HepG2 (cell line): Measurements from ENCODE around the gene C1R. TPM values are rescaled to one million over a fixed set of nuclear protein-coding genes. Genes with fewer than 3 reads are reported as not detected.

ENCODE experiments used
- AKAP8 ChIP-seq: sonication (generic); formaldehyde crosslinking; IDR thresholded peaks from 2 replicates; pipeline ENCODE4 v1.5.1; 2020; ENCODE audit warnings: mild to moderate bottlenecking, missing genetic modification reagents
- BORCS8-MEF2B ChIP-seq: sonication (generic); formaldehyde crosslinking; IDR thresholded peaks from 2 replicates; pipeline ENCODE4 v1.8.0; 2022; ENCODE audit warnings: mild to moderate bottlenecking, missing genetic modification reagents
- NFE2L2 ChIP-seq: fragments of 150-350 bp; IDR thresholded peaks from 2 replicates; pipeline ENCODE4 v1.6.1; 2014; ENCODE audit warnings: low read length
- PRDM10 ChIP-seq: sonication (generic); formaldehyde crosslinking; IDR thresholded peaks from 2 replicates; pipeline ENCODE4 v1.4.0; 2020; ENCODE audit warnings: low read depth, missing genetic modification reagents
- PTBP1 ChIP-seq: fragments of 200-400 bp; formaldehyde crosslinking; IDR thresholded peaks from 2 replicates; pipeline ENCODE4 v1.6.1; 2018; ENCODE audit warnings: low read length, low read depth; ENCODE audit not compliant: poor library complexity, severe bottlenecking
- SP5 ChIP-seq: IDR thresholded peaks from 2 replicates; pipeline ENCODE4 v1.6.1; 2016; ENCODE audit warnings: low read depth, borderline replicate concordance
- YY1 ChIP-seq: IDR thresholded peaks from 2 replicates; pipeline ENCODE4 v1.6.1; 2011; ENCODE audit warnings: low read length, low read depth, moderate library complexity, mild to moderate bottlenecking; ENCODE audit not compliant: insufficient read depth, insufficient replicate concordance
- ZBTB34 ChIP-seq: sonication (generic); formaldehyde crosslinking; IDR thresholded peaks from 2 replicates; pipeline ENCODE4 v1.8.0; 2022; ENCODE audit warnings: mild to moderate bottlenecking, missing genetic modification reagents
- ZNF256 ChIP-seq: sonication (generic); formaldehyde crosslinking; conservative IDR thresholded peaks from 2 replicates; pipeline ENCODE4 v1.4.0; 2020; ENCODE audit warnings: missing genetic modification reagents
- ZNF577 ChIP-seq: sonication (generic); formaldehyde crosslinking; IDR thresholded peaks from 2 replicates; pipeline ENCODE4 v1.4.0; 2020; ENCODE audit warnings: mild to moderate bottlenecking, low read depth, missing genetic modification reagents, borderline replicate concordance
- ZNF724P ChIP-seq: sonication (generic); formaldehyde crosslinking; IDR thresholded peaks from 2 replicates; pipeline ENCODE4 v1.8.0; 2022; ENCODE audit warnings: missing genetic modification reagents, borderline replicate concordance
- polyA plus RNA-seq, 8 experiments: library from polyadenylated mRNA; depleted of rRNA in 3 of 8; stranded (reverse) in 7 of 8; unstranded in 1 of 8; fragments of >200 nt; fragmentation: Illumina TruSeq in 4 of 8; extraction: Trizol in 4 of 8; gene quantifications; 2 replicates each; pipeline versions ENCODE4 v1.2.1 to v1.2.3, GENCODE V29; 2011 to 2016; ENCODE audit warnings: low read depth in 4 of 8, missing spikeins in 1 of 8, mixed read lengths in 1 of 8; ENCODE audit not compliant: insufficient read depth in 1 of 8
- total RNA-seq, 5 experiments: library from RNA; depleted of rRNA; stranded (reverse); fragments of >200 nt; fragmentation: Illumina TruSeq; extraction: Trizol; gene quantifications; 2 replicates each; pipeline ENCODE4 v1.2.3, GENCODE V29; 2016; ENCODE audit warnings: low read depth in 1 of 5
- TF ChIP-seq, protein P1 (sequence below): sonication (generic); formaldehyde crosslinking; IDR thresholded peaks from 2 replicates; pipeline ENCODE4; 2020; ENCODE audit warnings: missing genetic modification reagents, mild to moderate bottlenecking, borderline replicate concordance
- TF ChIP-seq, protein P2 (sequence below): sonication (generic); formaldehyde crosslinking; IDR thresholded peaks from 2 replicates; pipeline ENCODE4 v1.4.0; 2020; ENCODE audit warnings: missing genetic modification reagents, borderline replicate concordance
- TF ChIP-seq, protein P3 (sequence below): sonication (generic); formaldehyde crosslinking; IDR thresholded peaks from 2 replicates; pipeline ENCODE4 v1.4.0; 2020; ENCODE audit warnings: mild to moderate bottlenecking, missing genetic modification reagents
- TF ChIP-seq, protein P4 (sequence below): sonication (generic); formaldehyde crosslinking; IDR thresholded peaks from 2 replicates; pipeline ENCODE4 v1.8.1; 2023; ENCODE audit warnings: missing genetic modification reagents, mild to moderate bottlenecking, borderline replicate concordance

The C1R gene
- total and polyA plus RNA-seq, 2 of the 13 experiments (the other 11 are each of a cell fraction or from before 2014, with no cell fraction given) = 3.5 to 6.5 TPM

DNA sequence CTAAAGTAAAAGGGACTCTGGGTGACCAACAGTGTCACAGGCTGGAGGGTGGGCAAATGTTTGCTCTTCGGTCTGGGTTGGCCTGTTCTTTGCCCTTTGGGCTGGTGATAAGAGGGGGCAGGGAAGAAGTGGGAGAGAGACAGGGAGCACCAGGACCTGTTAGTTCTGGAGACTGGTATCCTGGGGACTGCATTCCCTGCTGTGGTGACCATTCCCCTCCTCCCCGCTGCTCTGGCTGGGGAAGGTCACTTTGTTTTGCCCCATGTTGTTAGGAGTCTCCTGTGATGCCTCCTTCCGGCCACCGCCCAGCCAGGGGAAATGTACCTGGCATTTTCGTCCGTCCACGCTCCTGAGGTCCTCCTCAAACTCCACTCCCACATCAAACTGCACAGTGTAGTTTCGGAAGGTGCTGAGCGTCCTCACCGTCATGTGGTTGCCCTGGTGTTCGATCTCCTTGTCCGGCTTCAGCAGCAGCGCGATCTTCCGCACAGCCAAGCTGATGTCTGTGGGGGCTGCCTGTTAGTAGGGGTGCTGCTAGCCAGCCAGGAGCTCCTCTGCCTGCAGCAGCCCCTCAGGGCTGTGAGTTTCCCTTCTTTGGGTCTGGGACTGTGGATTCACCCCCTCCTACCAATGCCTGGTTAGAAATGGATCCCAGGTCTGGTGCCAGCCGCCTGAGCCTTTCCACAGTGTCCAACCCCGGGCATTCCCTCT lies 35.8 kb upstream of the C1R start (continued):
- TF ChIP-seq, protein P1, sequence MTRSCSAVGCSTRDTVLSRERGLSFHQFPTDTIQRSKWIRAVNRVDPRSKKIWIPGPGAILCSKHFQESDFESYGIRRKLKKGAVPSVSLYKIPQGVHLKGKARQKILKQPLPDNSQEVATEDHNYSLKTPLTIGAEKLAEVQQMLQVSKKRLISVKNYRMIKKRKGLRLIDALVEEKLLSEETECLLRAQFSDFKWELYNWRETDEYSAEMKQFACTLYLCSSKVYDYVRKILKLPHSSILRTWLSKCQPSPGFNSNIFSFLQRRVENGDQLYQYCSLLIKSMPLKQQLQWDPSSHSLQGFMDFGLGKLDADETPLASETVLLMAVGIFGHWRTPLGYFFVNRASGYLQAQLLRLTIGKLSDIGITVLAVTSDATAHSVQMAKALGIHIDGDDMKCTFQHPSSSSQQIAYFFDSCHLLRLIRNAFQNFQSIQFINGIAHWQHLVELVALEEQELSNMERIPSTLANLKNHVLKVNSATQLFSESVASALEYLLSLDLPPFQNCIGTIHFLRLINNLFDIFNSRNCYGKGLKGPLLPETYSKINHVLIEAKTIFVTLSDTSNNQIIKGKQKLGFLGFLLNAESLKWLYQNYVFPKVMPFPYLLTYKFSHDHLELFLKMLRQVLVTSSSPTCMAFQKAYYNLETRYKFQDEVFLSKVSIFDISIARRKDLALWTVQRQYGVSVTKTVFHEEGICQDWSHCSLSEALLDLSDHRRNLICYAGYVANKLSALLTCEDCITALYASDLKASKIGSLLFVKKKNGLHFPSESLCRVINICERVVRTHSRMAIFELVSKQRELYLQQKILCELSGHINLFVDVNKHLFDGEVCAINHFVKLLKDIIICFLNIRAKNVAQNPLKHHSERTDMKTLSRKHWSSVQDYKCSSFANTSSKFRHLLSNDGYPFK (CRISPR knock-in tag) = peak; percentile 59; the same call in 1 of the 2 replicates
- TF ChIP-seq ZNF724P (CRISPR knock-in tag) = no peak
- TF ChIP-seq ZNF577 = no peak
- no peak for TF ChIP-seq ZNF256 (CRISPR knock-in tag)
- TF ChIP-seq AKAP8 (CRISPR knock-in tag) = 0 out of 2 replicates have a peak, but pooled peaks have one; percentile 49
- TF ChIP-seq PRDM10 (CRISPR knock-in tag) = no peak
- no peak for TF ChIP-seq NFE2L2
- peak; percentile 16 for TF ChIP-seq YY1
- TF ChIP-seq BORCS8-MEF2B (CRISPR knock-in tag) = 0 out of 2 replicates have a peak, but pooled peaks have one; percentile 54
- TF ChIP-seq PTBP1 = no peak
- TF ChIP-seq SP5 = peak; percentile 61; the same call in 1 of the 2 replicates
- TF ChIP-seq, protein P2, sequence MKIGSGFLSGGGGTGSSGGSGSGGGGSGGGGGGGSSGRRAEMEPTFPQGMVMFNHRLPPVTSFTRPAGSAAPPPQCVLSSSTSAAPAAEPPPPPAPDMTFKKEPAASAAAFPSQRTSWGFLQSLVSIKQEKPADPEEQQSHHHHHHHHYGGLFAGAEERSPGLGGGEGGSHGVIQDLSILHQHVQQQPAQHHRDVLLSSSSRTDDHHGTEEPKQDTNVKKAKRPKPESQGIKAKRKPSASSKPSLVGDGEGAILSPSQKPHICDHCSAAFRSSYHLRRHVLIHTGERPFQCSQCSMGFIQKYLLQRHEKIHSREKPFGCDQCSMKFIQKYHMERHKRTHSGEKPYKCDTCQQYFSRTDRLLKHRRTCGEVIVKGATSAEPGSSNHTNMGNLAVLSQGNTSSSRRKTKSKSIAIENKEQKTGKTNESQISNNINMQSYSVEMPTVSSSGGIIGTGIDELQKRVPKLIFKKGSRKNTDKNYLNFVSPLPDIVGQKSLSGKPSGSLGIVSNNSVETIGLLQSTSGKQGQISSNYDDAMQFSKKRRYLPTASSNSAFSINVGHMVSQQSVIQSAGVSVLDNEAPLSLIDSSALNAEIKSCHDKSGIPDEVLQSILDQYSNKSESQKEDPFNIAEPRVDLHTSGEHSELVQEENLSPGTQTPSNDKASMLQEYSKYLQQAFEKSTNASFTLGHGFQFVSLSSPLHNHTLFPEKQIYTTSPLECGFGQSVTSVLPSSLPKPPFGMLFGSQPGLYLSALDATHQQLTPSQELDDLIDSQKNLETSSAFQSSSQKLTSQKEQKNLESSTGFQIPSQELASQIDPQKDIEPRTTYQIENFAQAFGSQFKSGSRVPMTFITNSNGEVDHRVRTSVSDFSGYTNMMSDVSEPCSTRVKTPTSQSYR (CRISPR knock-in tag) = peak; percentile 91
- TF ChIP-seq ZBTB34 (CRISPR knock-in tag) = no peak
- TF ChIP-seq, protein P3, sequence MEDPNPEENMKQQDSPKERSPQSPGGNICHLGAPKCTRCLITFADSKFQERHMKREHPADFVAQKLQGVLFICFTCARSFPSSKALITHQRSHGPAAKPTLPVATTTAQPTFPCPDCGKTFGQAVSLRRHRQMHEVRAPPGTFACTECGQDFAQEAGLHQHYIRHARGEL = no peak
- TF ChIP-seq, protein P4, sequence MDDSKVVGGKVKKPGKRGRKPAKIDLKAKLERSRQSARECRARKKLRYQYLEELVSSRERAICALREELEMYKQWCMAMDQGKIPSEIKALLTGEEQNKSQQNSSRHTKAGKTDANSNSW = no peak
